Tibial nerve (tissue), 4 donors: ENCODE data around the gene GPX2.

Experiments
- CTCF ChIP-seq, 5 experiments: fragments of 200-600 bp in 3 of 5; fragments of 450-650 bp in 2 of 5; sonication (generic) in 3 of 5; IDR thresholded peaks; one replicate each; pipeline ENCODE4 v1.5.1; 2016 to 2019; ENCODE audit warnings: antibody characterized with exemption in 5 of 5, mild to moderate bottlenecking in 3 of 5, moderate library complexity in 2 of 5
- EP300 ChIP-seq, 2 donors: sonication (generic); formaldehyde crosslinking; IDR thresholded peaks; one replicate each; pipeline ENCODE4 v1.6.1; 2017; ENCODE audit warnings: antibody characterized with exemption in 2 of 2, mild to moderate bottlenecking in 1 of 2
- POLR2A ChIP-seq, 2 donors: fragments of 450-650 bp; IDR thresholded peaks; one replicate each; pipeline ENCODE4 v1.6.1; 2017; ENCODE audit warnings: antibody characterized with exemption in 2 of 2, mild to moderate bottlenecking in 2 of 2, moderate library complexity in 2 of 2

DNA sequence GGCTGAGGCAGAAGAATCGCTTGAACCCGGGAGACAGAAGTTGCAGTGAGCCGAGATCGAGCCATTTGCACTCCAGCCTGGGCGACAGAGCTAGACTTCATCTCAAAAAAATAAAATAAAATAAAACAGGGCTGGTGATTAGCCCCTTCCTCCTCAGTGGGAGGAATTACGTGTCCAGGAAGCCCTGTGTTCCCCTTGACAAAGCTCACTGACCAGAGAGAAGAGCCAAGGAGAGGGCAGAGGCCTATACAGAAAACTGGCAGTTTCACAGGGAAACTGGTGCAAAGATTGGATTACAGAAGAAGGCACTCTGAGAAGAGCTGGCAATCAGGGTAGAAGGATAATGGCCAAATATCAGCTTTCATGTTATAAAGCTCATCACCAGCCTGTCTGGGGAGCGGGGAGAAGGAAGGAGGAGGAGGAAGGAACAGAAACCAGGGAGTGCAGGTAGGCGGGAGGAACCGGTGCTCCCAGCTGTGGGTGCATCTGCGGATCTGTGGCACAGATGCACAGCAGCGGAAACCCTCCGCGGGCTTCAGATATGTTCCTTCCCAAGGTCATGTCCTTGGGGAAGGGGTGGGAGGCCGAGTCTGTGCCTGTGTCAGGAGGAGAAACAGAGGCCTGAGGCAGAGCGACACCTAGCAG lies 22.9 kb upstream of the GPX2 start:
- TF ChIP-seq CTCF (IDR thresholded peaks at IDR 0.05) (no peak), EP300 (IDR thresholded peaks at IDR 0.05) (no peak), POLR2A (IDR thresholded peaks at IDR 0.05) (no peak)
